ENCODE data around the gene OR5C1. TPM values are rescaled to one million over a fixed set of nuclear protein-coding genes. Genes with fewer than 3 reads are reported as not detected.

OR5C1 gene
- polyA plus RNA-seq, 2 of the 4 experiments (the other 2 are of a cell fraction), result not detected

DNA sequence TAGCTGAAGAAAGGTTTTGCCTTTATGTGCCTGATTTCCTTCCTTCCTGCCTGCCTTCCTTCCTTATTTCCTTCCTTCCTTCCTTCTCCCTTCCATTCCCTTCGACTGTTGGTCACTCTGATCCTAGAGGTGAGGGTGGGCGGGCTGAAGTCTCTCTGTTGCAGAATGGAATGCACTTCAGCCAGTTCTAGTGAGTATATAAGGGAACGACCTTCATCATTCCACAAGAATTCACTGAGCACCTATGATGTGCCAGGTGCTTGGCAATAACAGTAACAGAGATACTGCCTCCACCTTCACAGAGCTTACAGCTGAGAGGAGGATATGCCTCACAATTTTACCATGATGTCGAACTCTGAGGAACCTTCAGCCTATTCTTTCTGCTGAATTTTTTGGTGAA lies 8.7 kb upstream of the OR5C1 start (continued):
- TF ChIP-seq, protein P1, sequence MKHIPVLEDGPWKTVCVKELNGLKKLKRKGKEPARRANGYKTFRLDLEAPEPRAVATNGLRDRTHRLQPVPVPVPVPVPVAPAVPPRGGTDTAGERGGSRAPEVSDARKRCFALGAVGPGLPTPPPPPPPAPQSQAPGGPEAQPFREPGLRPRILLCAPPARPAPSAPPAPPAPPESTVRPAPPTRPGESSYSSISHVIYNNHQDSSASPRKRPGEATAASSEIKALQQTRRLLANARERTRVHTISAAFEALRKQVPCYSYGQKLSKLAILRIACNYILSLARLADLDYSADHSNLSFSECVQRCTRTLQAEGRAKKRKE (CRISPR knock-in tag; IDR thresholded peaks at IDR 0.05; ENCODE audit: low read depth), result no peak
- TF ChIP-seq TFCP2L1 (CRISPR knock-in tag; IDR thresholded peaks at IDR 0.05), result no peak
- TF ChIP-seq CBX2 (IDR thresholded peaks at IDR 0.05; ENCODE audit: borderline replicate concordance, low read depth), result no peak
- TF ChIP-seq FOSL2 (IDR thresholded peaks at IDR 0.05), result no peak
- no peak for TF ChIP-seq FOSL2 (CRISPR knock-in tag; IDR thresholded peaks at IDR 0.05)
- no peak for TF ChIP-seq JUNB (IDR thresholded peaks at IDR 0.05)
- TF ChIP-seq HDAC2 (IDR thresholded peaks at IDR 0.05), result no peak

- TF ChIP-seq HOXA7 (CRISPR knock-in tag; IDR thresholded peaks at IDR 0.05), result no peak
- WGBS (ENCODE audit: missing lambda C conversion rate), result under 1% methylated on average over 3 of the region's 3 CpGs
- no peak overlapping the region for H3K4me2 ChIP-seq
- peaks cover 22% of the 10 kb centered on the region for H3K4me1 ChIP-seq
- no peaks in the 10 kb centered on the region for H3K9me3 ChIP-seq
- no peak overlapping the region for H3K27ac ChIP-seq
- POLR2A ChIA-PET, result no interaction called here
- no peak for FAIRE-seq
- no peak for ATAC-seq
- no peak overlapping the region for H3K4me3 ChIP-seq
- no peak for DNase-seq (ENCODE audit: low read depth in 1 of 2, low spot score in 1 of 2)
- CTCF ChIA-PET, result interaction anchor here (0.9 kb wide), 1 partner anchor 54 kb away, joined by 3 read pairs; no protein-coding TSS in a partner anchor
Measured at GRCh38 chr9:122781671-122782070, 7.1 kb upstream of the OR5C1 start.

GRCh38 chr9:122785269-122785668 lies 3.5 kb upstream of the OR5C1 start:
- H3K4me2 ChIP-seq, result peak overlapping the region; percentile 31; the same call in 2 of the 3 replicates
- ChIA-PET CTCF (no interaction called here), POLR2A (no interaction called here)
- no peak overlapping the region for H3K4me3 ChIP-seq
- no peak; a peak in 1 of 6 replicates for ATAC-seq
- FAIRE-seq, result no peak
- peaks cover 9% of the 10 kb centered on the region; the same call in 1 of the 3 replicates for H3K4me1 ChIP-seq
- TF ChIP-seq, protein P2, sequence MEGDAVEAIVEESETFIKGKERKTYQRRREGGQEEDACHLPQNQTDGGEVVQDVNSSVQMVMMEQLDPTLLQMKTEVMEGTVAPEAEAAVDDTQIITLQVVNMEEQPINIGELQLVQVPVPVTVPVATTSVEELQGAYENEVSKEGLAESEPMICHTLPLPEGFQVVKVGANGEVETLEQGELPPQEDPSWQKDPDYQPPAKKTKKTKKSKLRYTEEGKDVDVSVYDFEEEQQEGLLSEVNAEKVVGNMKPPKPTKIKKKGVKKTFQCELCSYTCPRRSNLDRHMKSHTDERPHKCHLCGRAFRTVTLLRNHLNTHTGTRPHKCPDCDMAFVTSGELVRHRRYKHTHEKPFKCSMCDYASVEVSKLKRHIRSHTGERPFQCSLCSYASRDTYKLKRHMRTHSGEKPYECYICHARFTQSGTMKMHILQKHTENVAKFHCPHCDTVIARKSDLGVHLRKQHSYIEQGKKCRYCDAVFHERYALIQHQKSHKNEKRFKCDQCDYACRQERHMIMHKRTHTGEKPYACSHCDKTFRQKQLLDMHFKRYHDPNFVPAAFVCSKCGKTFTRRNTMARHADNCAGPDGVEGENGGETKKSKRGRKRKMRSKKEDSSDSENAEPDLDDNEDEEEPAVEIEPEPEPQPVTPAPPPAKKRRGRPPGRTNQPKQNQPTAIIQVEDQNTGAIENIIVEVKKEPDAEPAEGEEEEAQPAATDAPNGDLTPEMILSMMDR (IDR thresholded peaks at IDR 0.05), result no peak
- TF ChIP-seq ZFP36 (IDR thresholded peaks at IDR 0.05; ENCODE audit: borderline replicate concordance, partially characterized antibody), result no peak
- no peak for TF ChIP-seq TP53 (CRISPR knock-in tag; IDR thresholded peaks at IDR 0.05)
- no peak for TF ChIP-seq HOXB5 (CRISPR knock-in tag; IDR thresholded peaks at IDR 0.05)
- no peak for TF ChIP-seq RAD21 (conservative IDR thresholded peaks at IDR 0.05 in 1 of 2, IDR thresholded peaks at IDR 0.05 in 1 of 2)
- TF ChIP-seq FOXS1 (CRISPR knock-in tag; IDR thresholded peaks at IDR 0.05), result no peak
- TF ChIP-seq POLR2AphosphoS2 (conservative IDR thresholded peaks at IDR 0.05; ENCODE audit: low read length), result no peak
- no peak for TF ChIP-seq RARB (CRISPR knock-in tag; IDR thresholded peaks at IDR 0.05)
- TF ChIP-seq HOXB13 (CRISPR knock-in tag; IDR thresholded peaks at IDR 0.05; ENCODE audit: low read depth), result no peak
- no peaks in the 10 kb centered on the region for H3K9me3 ChIP-seq
- H3K27ac ChIP-seq, result no peak overlapping the region
- DNase-seq (ENCODE audit: low read depth in 1 of 2, low spot score in 1 of 2), result no peak

DNA sequence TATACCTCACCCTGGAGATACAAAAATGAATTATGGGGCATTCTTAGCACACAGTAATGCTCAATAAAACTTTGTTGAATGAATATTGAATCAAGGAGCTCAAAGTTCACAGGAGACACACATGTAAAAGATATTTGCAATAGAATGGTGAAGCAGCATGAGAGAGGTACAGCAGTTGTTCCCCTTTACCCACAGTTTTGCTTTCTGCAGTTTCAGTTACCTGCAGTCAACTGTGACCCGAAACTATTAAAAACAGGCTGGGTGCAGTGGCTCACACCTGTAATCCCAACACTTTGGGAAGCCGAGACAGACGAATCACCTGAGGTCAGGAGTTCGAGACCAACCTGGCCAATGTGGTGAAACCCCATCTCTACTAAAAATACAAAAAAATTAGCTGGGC lies 2.4 kb upstream of the OR5C1 start:
- H3K4me1 ChIP-seq, result peaks cover 9% of the 10 kb centered on the region; the same call in 1 of the 3 replicates
- TF ChIP-seq MAFK (IDR thresholded peaks at IDR 0.05; ENCODE audit: partially characterized antibody) (no peak), ZC3H11A (IDR thresholded peaks at IDR 0.05) (no peak), SREBF2 (IDR thresholded peaks at IDR 0.05) (no peak), KDM1A (IDR thresholded peaks at IDR 0.05; ENCODE audit: low read depth) (no peak)
- TF ChIP-seq, protein P3, sequence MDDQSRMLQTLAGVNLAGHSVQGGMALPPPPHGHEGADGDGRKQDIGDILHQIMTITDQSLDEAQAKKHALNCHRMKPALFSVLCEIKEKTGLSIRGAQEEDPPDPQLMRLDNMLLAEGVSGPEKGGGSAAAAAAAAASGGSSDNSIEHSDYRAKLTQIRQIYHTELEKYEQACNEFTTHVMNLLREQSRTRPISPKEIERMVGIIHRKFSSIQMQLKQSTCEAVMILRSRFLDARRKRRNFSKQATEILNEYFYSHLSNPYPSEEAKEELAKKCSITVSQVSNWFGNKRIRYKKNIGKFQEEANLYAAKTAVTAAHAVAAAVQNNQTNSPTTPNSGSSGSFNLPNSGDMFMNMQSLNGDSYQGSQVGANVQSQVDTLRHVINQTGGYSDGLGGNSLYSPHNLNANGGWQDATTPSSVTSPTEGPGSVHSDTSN (IDR thresholded peaks at IDR 0.05), result no peak
- ChIA-PET POLR2A (interaction anchor here (0.6 kb wide), 1 partner anchor 1282 kb away, joined by 3 read pairs; no protein-coding TSS in a partner anchor), CTCF (interaction anchor here (1.0 kb wide), 1 partner anchor 322 kb away, joined by 3 read pairs; no protein-coding TSS in a partner anchor)
- ATAC-seq (no peak), DNase-seq (ENCODE audit: low read depth in 1 of 2, low spot score in 1 of 2) (no peak), FAIRE-seq (no peak)
- WGBS (ENCODE audit: missing lambda C conversion rate), result 57% methylated on average over 4 of the region's 4 CpGs
- H3K27ac ChIP-seq, result no peak overlapping the region
- H3K4me2 ChIP-seq, result no peak overlapping the region
- no peak overlapping the region for H3K4me3 ChIP-seq
- H3K9me3 ChIP-seq, result no peaks in the 10 kb centered on the region

Data from A549 (cell line).